ENCODE results near the gene NDUFC2.
"Not testable (repeated sequence)": the region's sequence is repeated elsewhere in the genome, so short reads cannot be mapped to it uniquely, and the experiment has no call there.

NDUFC2 gene

GRCh38 chr11:78028423-78028822 lies 51.2 kb downstream of the NDUFC2 start:
- DNase-seq = not testable (repeated sequence)

- DNase-seq = no peak
Observed at GRCh38 chr11:78027759-78028158, 51.9 kb downstream of the NDUFC2 start.

GRCh38 chr11:78025378-78025777 lies 54.3 kb downstream of the NDUFC2 start:
- DNase-seq = no peak

GRCh38 chr11:78023426-78023825 lies 56.2 kb downstream of the NDUFC2 start:
- no peak for DNase-seq

- no peak for DNase-seq
Observed at GRCh38 chr11:78022397-78023396, 57.0 kb downstream of the NDUFC2 start, which contains the start of gene KCTD14. Gene KCTD14 (minus strand): TSS chr11:78023276. CDS start chr11:78023249, 27 bp downstream.

- no peak for DNase-seq
Observed at GRCh38 chr11:78021611-78022010, 58.1 kb downstream of the NDUFC2 start.

- DNase-seq = no peak
Observed at GRCh38 chr11:78020246-78020645, 59.4 kb downstream of the NDUFC2 start.

GRCh38 chr11:78019808-78020207 lies 59.9 kb downstream of the NDUFC2 start:
- no peak for DNase-seq
